Keratinocyte (primary cell): ENCODE data around the gene CDC25C. TPM values are rescaled to one million over a fixed set of nuclear protein-coding genes. Genes with fewer than 3 reads are reported as not detected.

ENCODE experiments used
- DNase-seq: peaks from one replicate; pipeline ENCODE4 v3.0.0-alpha.2; 2011; ENCODE audit warnings: low read depth, missing footprints, low spot score
- FAIRE-seq: peaks from 2 replicates; lab custom pipeline; 2011; peaks lifted over from hg19 to GRCh38; lab: Jason Lieb, UNC
- H2AFZ ChIP-seq: 2 replicates; pipeline ENCODE4 v1.6.0; 2012; ENCODE audit warnings: low read length, control low read depth, inconsistent platforms; ENCODE audit not compliant: control insufficient read depth
- H3K27ac ChIP-seq: 2 replicates; pipeline ENCODE4 v1.5.1; 2011; ENCODE audit warnings: low read length; ENCODE audit not compliant: control insufficient read depth, insufficient read depth
- H3K27me3 ChIP-seq: 3 replicates; pipeline ENCODE4 v1.6.0; 2011; ENCODE audit warnings: low read length; ENCODE audit not compliant: control insufficient read depth, insufficient read depth; ENCODE audit errors: extremely low read depth
- H3K36me3 ChIP-seq, 2 experiments: 2 replicates in 1 of 2; 3 replicates in 1 of 2; pipeline ENCODE4 v1.5.1; 2011; ENCODE audit warnings: low read length in 2 of 2, mild to moderate bottlenecking in 1 of 2; ENCODE audit not compliant: control insufficient read depth in 2 of 2, insufficient read depth in 2 of 2; ENCODE audit errors: extremely low read depth in 1 of 2
- H3K4me1 ChIP-seq: 3 replicates; pipeline ENCODE4 v1.5.1; 2011; ENCODE audit warnings: low read length; ENCODE audit not compliant: control insufficient read depth, insufficient read depth; ENCODE audit errors: extremely low read depth
- H3K4me2 ChIP-seq: 3 replicates; pipeline ENCODE4 v1.6.0; 2011; ENCODE audit warnings: low read depth, low read length; ENCODE audit not compliant: control insufficient read depth, insufficient read depth; ENCODE audit errors: extremely low read depth
- H3K4me3 ChIP-seq, 3 experiments: fragments of 200-600 bp in 1 of 3; sonication (generic) in 1 of 3; 2 replicates in 2 of 3; 3 replicates in 1 of 3; pipeline ENCODE4 v1.5.1; 2011 to 2016; ENCODE audit warnings: low read length in 3 of 3, mild to moderate bottlenecking in 3 of 3, control low read depth in 2 of 3, inconsistent platforms in 1 of 3, low read depth in 1 of 3, mixed read lengths in 1 of 3, mixed run types in 1 of 3, moderate library complexity in 1 of 3; ENCODE audit not compliant: control insufficient read depth in 2 of 3, insufficient read depth in 2 of 3; ENCODE audit errors: extremely low read depth in 1 of 3
- H3K79me2 ChIP-seq: 2 replicates; pipeline ENCODE4 v1.6.0; 2012; ENCODE audit warnings: low read length; ENCODE audit not compliant: control insufficient read depth, insufficient read depth
- H3K9ac ChIP-seq: 3 replicates; pipeline ENCODE4 v1.6.0; 2011; ENCODE audit warnings: low read length; ENCODE audit not compliant: control insufficient read depth, insufficient read depth; ENCODE audit errors: extremely low read depth
- H3K9me1 ChIP-seq: 3 replicates; pipeline ENCODE4 v1.6.0; 2011; ENCODE audit warnings: low read length; ENCODE audit not compliant: control insufficient read depth, insufficient read depth; ENCODE audit errors: extremely low read depth
- H3K9me3 ChIP-seq: 2 replicates; pipeline ENCODE4 v1.5.1; 2012; ENCODE audit warnings: low read depth, low read length; ENCODE audit not compliant: control insufficient read depth
- H4K20me1 ChIP-seq: 3 replicates; pipeline ENCODE4 v1.6.0; 2011; ENCODE audit warnings: low read length; ENCODE audit not compliant: control insufficient read depth, insufficient read depth; ENCODE audit errors: extremely low read depth
- CTCF ChIP-seq, 3 experiments: IDR thresholded peaks in 1 of 3; conservative IDR thresholded peaks in 1 of 3; optimal IDR thresholded peaks in 1 of 3; 2 replicates in 2 of 3; 3 replicates in 1 of 3; pipeline versions ENCODE3 to v1.5.1; 2011; ENCODE audit warnings: low read length in 3 of 3, mild to moderate bottlenecking in 3 of 3, moderate library complexity in 2 of 3, control low read depth in 1 of 3, inconsistent platforms in 1 of 3; ENCODE audit not compliant: insufficient read depth in 2 of 3; ENCODE audit errors: extremely low read depth in 1 of 3
- EZH2 ChIP-seq: IDR thresholded peaks from one replicate; pipeline ENCODE4 v1.6.1; 2012; ENCODE audit warnings: inconsistent platforms, mild to moderate bottlenecking, low read length, moderate library complexity
- dilution Hi-C: fragments of 300-500 bp; cut with MboI; formaldehyde crosslinking; loops from one replicate; pipeline ENCODE4 v1.7.0; 2020; ENCODE audit warnings: low sequenced_read_pairs; ENCODE audit not compliant: extremely low pct_ligation_motif_present
- polyA plus RNA-seq, 5 experiments: library from polyadenylated mRNA; depleted of rRNA in 3 of 5; stranded (reverse) in 3 of 5; stranded (forward) in 1 of 5; unstranded in 1 of 5; fragments of >200 nt; gene quantifications; 1 replicate in 1 of 5; 2 replicates in 3 of 5; 3 replicates in 1 of 5; pipeline versions ENCODE4 v1.2.1 to v1.2.3, GENCODE V29; 2011 to 2012; ENCODE audit warnings: missing spikeins in 2 of 5, low read depth in 1 of 5, low replicate concordance in 1 of 5

Gene CDC25C
- polyA plus RNA-seq, 1 donor (not counting 4 experiments of a cell fraction or from before 2014, with no cell fraction given): 4.7 TPM

- Histone ChIP-seq H3K9me3 (no peaks in the 10 kb centered on the region), H3K4me3 (no peak overlapping the region), H3K4me1 (peaks cover 2% of the 10 kb centered on the region), H3K27me3 (peaks cover 24% of the 10 kb centered on the region), H3K27ac (no peak overlapping the region), H3K9ac (no peak overlapping the region), H3K9me1 (no peaks in the 10 kb centered on the region), H3K4me2 (no peak overlapping the region), H2AFZ (no peak overlapping the region), H3K79me2 (no peaks in the 10 kb centered on the region), H4K20me1 (no peaks in the 10 kb centered on the region), H3K36me3 (no peaks in the 10 kb centered on the region)
- no peak for DNase-seq
- TF ChIP-seq EZH2 (no peak), CTCF (optimal IDR thresholded peaks at IDR 0.05 in 1 of 3, IDR thresholded peaks at IDR 0.05 in 1 of 3, conservative IDR thresholded peaks at IDR 0.05 in 1 of 3; ENCODE audit: extremely low read depth in 1 of 3, insufficient read depth in 2 of 3, low read length in 3 of 3) (no peak)
- FAIRE-seq: no peak
- dilution Hi-C loops: no loop called here
These were observed 58.9 kb downstream of the CDC25C start for GRCh38 chr5:138272681-138273080.

- dilution Hi-C loops: no loop called here
- FAIRE-seq: no peak
- H3K79me2 ChIP-seq: no peaks in the 10 kb centered on the region
- H3K27ac ChIP-seq: no peak overlapping the region
- no peak for TF ChIP-seq EZH2
- TF ChIP-seq CTCF (optimal IDR thresholded peaks at IDR 0.05 in 1 of 3, IDR thresholded peaks at IDR 0.05 in 1 of 3, conservative IDR thresholded peaks at IDR 0.05 in 1 of 3; ENCODE audit: extremely low read depth in 1 of 3, insufficient read depth in 2 of 3, low read length in 3 of 3): no peak
- H3K4me1 ChIP-seq: peaks cover 2% of the 10 kb centered on the region
- no peaks in the 10 kb centered on the region for H3K9me3 ChIP-seq
- H3K4me2 ChIP-seq: no peak overlapping the region
- no peaks in the 10 kb centered on the region for H3K36me3 ChIP-seq
- H3K9me1 ChIP-seq: no peaks in the 10 kb centered on the region
- peaks cover 24% of the 10 kb centered on the region for H3K27me3 ChIP-seq
- H3K4me3 ChIP-seq: no peak overlapping the region
- H3K9ac ChIP-seq: no peak overlapping the region
- no peaks in the 10 kb centered on the region for H4K20me1 ChIP-seq
- no peak for DNase-seq
- H2AFZ ChIP-seq: no peak overlapping the region
These were observed 60.3 kb downstream of the CDC25C start for GRCh38 chr5:138271281-138271680.
